ENCODE results near the gene POU3F3. TPM values are rescaled to one million over a fixed set of nuclear protein-coding genes. Genes with fewer than 3 reads are reported as not detected.

Gene POU3F3
- total RNA-seq, 2 donors from 2014 or later, result not detected

DNA sequence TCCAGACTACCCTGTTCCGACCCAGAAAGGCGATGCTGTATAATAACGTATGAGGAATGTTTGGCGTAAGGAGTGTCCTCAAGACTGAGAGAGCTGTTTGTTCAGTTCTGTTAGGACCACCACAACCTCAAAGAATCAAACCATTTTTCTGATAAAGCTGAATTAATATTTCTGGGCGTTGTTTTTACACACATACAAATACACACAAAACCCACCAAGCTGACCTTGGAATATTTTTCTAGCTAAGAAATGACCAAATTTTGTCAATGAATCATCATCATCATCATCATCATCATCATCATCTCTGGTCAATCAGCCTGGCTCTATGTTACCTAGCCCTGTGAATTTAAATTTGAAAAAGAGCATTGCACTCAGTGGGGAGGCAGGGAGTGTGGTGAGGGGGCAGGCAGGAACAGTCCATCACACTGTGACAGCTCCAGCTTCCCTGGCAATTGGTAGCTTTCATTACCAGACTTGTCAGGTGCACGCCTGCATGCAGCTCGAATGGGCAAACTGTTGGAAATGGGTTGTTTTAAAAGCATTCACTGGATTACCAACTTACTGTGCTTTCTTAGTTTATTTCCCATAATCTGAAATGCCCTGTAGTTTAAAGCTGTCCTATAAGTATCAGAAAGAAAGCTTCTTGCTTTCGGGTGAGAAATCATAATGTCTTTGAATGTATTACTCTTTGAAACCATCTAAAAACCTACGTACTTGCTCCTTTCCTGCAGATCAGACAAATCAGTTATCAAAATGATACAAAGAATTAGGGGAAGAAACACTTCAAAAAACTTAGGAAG lies 6.9 kb upstream of the POU3F3 start:
- H3K27me3 Mint-ChIP-seq (ENCODE audit: insufficient read depth), result peaks cover 97% of the 10 kb centered on the region
- H3K27ac ChIP-seq (ENCODE audit: low read depth, low read length), result peak overlapping the region; percentile 44
- H3K4me1 ChIP-seq (ENCODE audit: control insufficient read depth, insufficient read depth, low read length), result peaks cover 10% of the 10 kb centered on the region
- TF ChIP-seq, protein P1, sequence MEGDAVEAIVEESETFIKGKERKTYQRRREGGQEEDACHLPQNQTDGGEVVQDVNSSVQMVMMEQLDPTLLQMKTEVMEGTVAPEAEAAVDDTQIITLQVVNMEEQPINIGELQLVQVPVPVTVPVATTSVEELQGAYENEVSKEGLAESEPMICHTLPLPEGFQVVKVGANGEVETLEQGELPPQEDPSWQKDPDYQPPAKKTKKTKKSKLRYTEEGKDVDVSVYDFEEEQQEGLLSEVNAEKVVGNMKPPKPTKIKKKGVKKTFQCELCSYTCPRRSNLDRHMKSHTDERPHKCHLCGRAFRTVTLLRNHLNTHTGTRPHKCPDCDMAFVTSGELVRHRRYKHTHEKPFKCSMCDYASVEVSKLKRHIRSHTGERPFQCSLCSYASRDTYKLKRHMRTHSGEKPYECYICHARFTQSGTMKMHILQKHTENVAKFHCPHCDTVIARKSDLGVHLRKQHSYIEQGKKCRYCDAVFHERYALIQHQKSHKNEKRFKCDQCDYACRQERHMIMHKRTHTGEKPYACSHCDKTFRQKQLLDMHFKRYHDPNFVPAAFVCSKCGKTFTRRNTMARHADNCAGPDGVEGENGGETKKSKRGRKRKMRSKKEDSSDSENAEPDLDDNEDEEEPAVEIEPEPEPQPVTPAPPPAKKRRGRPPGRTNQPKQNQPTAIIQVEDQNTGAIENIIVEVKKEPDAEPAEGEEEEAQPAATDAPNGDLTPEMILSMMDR (conservative IDR thresholded peaks at IDR 0.05), result no peak
- no peak overlapping the region for H3K4me3 Mint-ChIP-seq
- no peaks in the 10 kb centered on the region for H3K36me3 Mint-ChIP-seq (ENCODE audit: low read depth)
- H3K9me3 Mint-ChIP-seq, result no peaks in the 10 kb centered on the region
- 9 to 44% methylated on average over 2 to 9 of the region's 9 CpGs for WGBS, 2 experiments (ENCODE audit: insufficient coverage in 1 of 2, insufficient read length in 1 of 2)
- H3K27ac Mint-ChIP-seq, result no peak overlapping the region
- H3K9me3 ChIP-seq (ENCODE audit: control insufficient read depth, low read length), result no peaks in the 10 kb centered on the region
- no peak overlapping the region for H3K9ac ChIP-seq (ENCODE audit: extremely low read depth, low read length, poor library complexity, severe bottlenecking)
- DNase-seq, result no peak
- no peaks in the 10 kb centered on the region for H3K36me3 ChIP-seq (ENCODE audit: control insufficient read depth, insufficient read depth, low read length)
- peaks cover 7% of the 10 kb centered on the region for H3K4me1 Mint-ChIP-seq
- no peak overlapping the region for H3K4me3 ChIP-seq (ENCODE audit: low read length)
- peaks cover 100% of the 10 kb centered on the region for H3K27me3 ChIP-seq (ENCODE audit: control insufficient read depth, insufficient read depth, low read length, poor library complexity, severe bottlenecking)

GRCh38 chr2:104847586-104848160 lies 6.2 kb upstream of the POU3F3 start:
- TF ChIP-seq, protein P1 (conservative IDR thresholded peaks at IDR 0.05), result no peak
- Mint-ChIP-seq H3K4me1 (peaks cover 9% of the 10 kb centered on the region), H3K4me3 (no peak overlapping the region), H3K36me3 (ENCODE audit: low read depth) (no peaks in the 10 kb centered on the region), H3K27ac (no peak overlapping the region), H3K27me3 (ENCODE audit: insufficient read depth) (peaks cover 97% of the 10 kb centered on the region), H3K9me3 (no peaks in the 10 kb centered on the region)
- no peak overlapping the region for H3K27ac ChIP-seq (ENCODE audit: low read depth, low read length)
- DNase-seq, result no peak
- no peaks in the 10 kb centered on the region for H3K36me3 ChIP-seq (ENCODE audit: control insufficient read depth, insufficient read depth, low read length)
- H3K27me3 ChIP-seq (ENCODE audit: control insufficient read depth, insufficient read depth, low read length, poor library complexity, severe bottlenecking), result peaks cover 100% of the 10 kb centered on the region
- H3K4me1 ChIP-seq (ENCODE audit: control insufficient read depth, insufficient read depth, low read length), result peaks cover 10% of the 10 kb centered on the region
- 17 to 37% methylated on average over 3 of the region's 5 CpGs for WGBS, 2 experiments (ENCODE audit: insufficient coverage in 1 of 2, insufficient read length in 1 of 2)
- H3K9me3 ChIP-seq (ENCODE audit: control insufficient read depth, low read length), result no peaks in the 10 kb centered on the region
- H3K9ac ChIP-seq (ENCODE audit: extremely low read depth, low read length, poor library complexity, severe bottlenecking), result no peak overlapping the region
- no peak overlapping the region for H3K4me3 ChIP-seq (ENCODE audit: low read length)

- Mint-ChIP-seq H3K9me3 (no peaks in the 10 kb centered on the region), H3K27me3 (ENCODE audit: insufficient read depth) (peaks cover 99% of the 10 kb centered on the region), H3K27ac (no peak overlapping the region), H3K36me3 (ENCODE audit: low read depth) (no peaks in the 10 kb centered on the region), H3K4me3 (no peak overlapping the region), H3K4me1 (peaks cover 10% of the 10 kb centered on the region)
- TF ChIP-seq, protein P1 (conservative IDR thresholded peaks at IDR 0.05), result no peak
- Histone ChIP-seq H3K27ac (ENCODE audit: low read depth, low read length) (no peak overlapping the region), H3K9me3 (ENCODE audit: control insufficient read depth, low read length) (no peaks in the 10 kb centered on the region), H3K27me3 (ENCODE audit: control insufficient read depth, insufficient read depth, low read length, poor library complexity, severe bottlenecking) (peaks cover 100% of the 10 kb centered on the region), H3K9ac (ENCODE audit: extremely low read depth, low read length, poor library complexity, severe bottlenecking) (no peak overlapping the region), H3K4me1 (ENCODE audit: control insufficient read depth, insufficient read depth, low read length) (peaks cover 9% of the 10 kb centered on the region), H3K4me3 (ENCODE audit: low read length) (no peak overlapping the region), H3K36me3 (ENCODE audit: control insufficient read depth, insufficient read depth, low read length) (no peaks in the 10 kb centered on the region)
- WGBS, 2 experiments (ENCODE audit: insufficient coverage in 1 of 2, insufficient read length in 1 of 2), result 17 to 19% methylated on average over 4 of the region's 4 CpGs
- no peak for DNase-seq
These were observed 5.4 kb upstream of the POU3F3 start for GRCh38 chr2:104848526-104848925.
